SK-N-SH treated with all-trans-retinoic acid at 6 μM for 48 hours (cell line): ENCODE measurements around the gene FXYD2.

Experiments
- TCF4 ChIP-seq: fragments of 250-450 bp; sonication (Bioruptor Pico); IDR thresholded peaks from 2 replicates; pipeline ENCODE4 v1.8.0; 2021; ENCODE audit warnings: mild to moderate bottlenecking, moderate library complexity, borderline replicate concordance
- ZFP30 ChIP-seq: fragments of 450-650 bp; formaldehyde crosslinking; IDR thresholded peaks from 2 replicates; pipeline ENCODE4 v1.5.0; 2022; ENCODE audit warnings: mild to moderate bottlenecking, moderate library complexity

DNA sequence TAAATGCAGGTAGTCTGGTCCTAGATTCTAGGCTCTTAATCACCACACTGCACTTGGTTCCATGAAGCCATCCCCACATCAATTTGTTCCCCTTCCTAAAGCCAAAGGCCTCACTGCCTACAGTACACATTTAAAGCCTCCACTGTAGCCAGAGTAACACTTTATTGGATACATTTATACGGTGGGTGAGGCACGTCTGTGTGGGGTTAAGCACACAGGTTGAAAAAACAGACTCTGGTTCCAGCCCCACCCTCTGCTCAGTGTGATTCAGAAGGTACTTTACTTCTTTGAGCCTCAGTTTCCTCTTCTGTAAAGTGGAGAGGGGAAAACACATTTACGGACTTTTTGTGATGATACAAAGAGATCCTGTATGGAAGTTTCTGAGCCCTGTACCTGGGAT lies 50.0 kb downstream of the FXYD2 start:
- TF ChIP-seq ZFP30 (no peak), TCF4 (CRISPR knock-in tag) (no peak)
